ENCODE results near the gene APOBEC3G. TPM values are rescaled to one million over a fixed set of nuclear protein-coding genes. Genes with fewer than 3 reads are reported as not detected.

Gene APOBEC3G
- total and polyA plus RNA-seq, 2 donors from 2014 or later, result 4.8 to 12.5 TPM

GRCh38 chr22:39108487-39108886 is 31.4 kb downstream of the APOBEC3G start:
- H3K27ac ChIP-seq (ENCODE audit: low read depth in 2 of 2, low read length in 2 of 2), result no peak overlapping the region
- DNase-seq (no peak), FAIRE-seq (no peak)
- no peaks in the 10 kb centered on the region for H3K9me3 ChIP-seq (ENCODE audit: control insufficient read depth in 2 of 3, insufficient read depth in 1 of 3, low read length in 3 of 3)
- H3K4me3 ChIP-seq (ENCODE audit: low read length in 3 of 3), result no peak overlapping the region
- H3K36me3 ChIP-seq (ENCODE audit: control insufficient read depth in 2 of 3, insufficient read depth in 3 of 3, low read length in 3 of 3), result no peaks in the 10 kb centered on the region
- no peaks in the 10 kb centered on the region for H3K27me3 ChIP-seq (ENCODE audit: control insufficient read depth, insufficient read depth, low read length)
- intact Hi-C loops (cut with DNase I), result no loop called here
- no peaks in the 10 kb centered on the region for H3K4me1 ChIP-seq (ENCODE audit: control insufficient read depth in 2 of 3, insufficient read depth in 2 of 3, low read depth in 1 of 3, low read length in 3 of 3)
- no peak overlapping the region for H3K9ac ChIP-seq (ENCODE audit: low read length in 3 of 3)
- no peak for TF ChIP-seq CTCF (IDR thresholded peaks at IDR 0.05; ENCODE audit: borderline replicate concordance, extremely low read depth, insufficient read depth)

GRCh38 chr22:39109361-39109760 is 32.3 kb downstream of the APOBEC3G start:
- Histone ChIP-seq H3K4me3 (ENCODE audit: low read length in 3 of 3) (no peak overlapping the region), H3K36me3 (ENCODE audit: control insufficient read depth in 2 of 3, insufficient read depth in 3 of 3, low read length in 3 of 3) (no peaks in the 10 kb centered on the region), H3K4me1 (ENCODE audit: control insufficient read depth in 2 of 3, insufficient read depth in 2 of 3, low read depth in 1 of 3, low read length in 3 of 3) (no peaks in the 10 kb centered on the region), H3K9ac (ENCODE audit: low read length in 3 of 3) (no peak overlapping the region), H3K27ac (ENCODE audit: low read depth in 2 of 2, low read length in 2 of 2) (no peak overlapping the region), H3K27me3 (ENCODE audit: control insufficient read depth, insufficient read depth, low read length) (no peaks in the 10 kb centered on the region), H3K9me3 (ENCODE audit: control insufficient read depth in 2 of 3, insufficient read depth in 1 of 3, low read length in 3 of 3) (no peaks in the 10 kb centered on the region)
- no peak for FAIRE-seq
- no peak for DNase-seq
- intact Hi-C loops (cut with DNase I), result no loop called here
- no peak for TF ChIP-seq CTCF (IDR thresholded peaks at IDR 0.05; ENCODE audit: borderline replicate concordance, extremely low read depth, insufficient read depth)

GRCh38 chr22:39110631-39111561 is 33.8 kb downstream of the APOBEC3G start:
- no peak for FAIRE-seq
- H3K27ac ChIP-seq (ENCODE audit: low read depth in 2 of 2, low read length in 2 of 2), result no peak overlapping the region
- H3K9me3 ChIP-seq (ENCODE audit: control insufficient read depth in 2 of 3, insufficient read depth in 1 of 3, low read length in 3 of 3), result no peaks in the 10 kb centered on the region

More at GRCh38 chr22:39110631-39111561, 33.8 kb downstream of the APOBEC3G start:
- H3K9ac ChIP-seq (ENCODE audit: low read length in 3 of 3), result no peak overlapping the region
- no peaks in the 10 kb centered on the region for H3K36me3 ChIP-seq (ENCODE audit: control insufficient read depth in 2 of 3, insufficient read depth in 3 of 3, low read length in 3 of 3)
- no peaks in the 10 kb centered on the region for H3K4me1 ChIP-seq (ENCODE audit: control insufficient read depth in 2 of 3, insufficient read depth in 2 of 3, low read depth in 1 of 3, low read length in 3 of 3)
- TF ChIP-seq CTCF (IDR thresholded peaks at IDR 0.05; ENCODE audit: borderline replicate concordance, extremely low read depth, insufficient read depth), result no peak
- intact Hi-C loops (cut with DNase I), result loop anchor here (10.0 kb wide), 1 partner anchor 246 kb away; no protein-coding TSS in a partner anchor
- H3K27me3 ChIP-seq (ENCODE audit: control insufficient read depth, insufficient read depth, low read length), result peaks cover 4% of the 10 kb centered on the region
- no peak overlapping the region for H3K4me3 ChIP-seq (ENCODE audit: low read length in 3 of 3)
- DNase-seq, result peak in 3 of 5 donors; percentile 64 to 91 (median 86)
